ENCODE measurements around the gene IMMP2L.

- no peak for TF ChIP-seq CTCF (IDR thresholded peaks at IDR 0.05; ENCODE audit: insufficient read depth, low read length, poor library complexity, severe bottlenecking)
- TF ChIP-seq EZH2phosphoT487 (conservative IDR thresholded peaks at IDR 0.05; ENCODE audit: low read length), result no peak
Measured at GRCh38 chr7:111401516-111401915, 160.8 kb downstream of the IMMP2L start.

All from SU-DHL-6 (cell line).